HG03342 (cell line): ENCODE measurements around the gene SMIM41.

Experiments used
- ATAC-seq: cut with Tn5 transposase; IDR thresholded peaks from one replicate; pipeline ENCODE4 v1.9.1; 2021; ENCODE audit warnings: mild to moderate bottlenecking, moderate library complexity; ENCODE audit not compliant: unreplicated experiment

The SMIM41 gene

GRCh38 chr12:52079576-52080402, at the start of gene SMIM41:
SMIM41 (plus strand) TSS chr12:52079704; CDS start chr12:52079780, 76 bp downstream.
- no peak for ATAC-seq

DNA sequence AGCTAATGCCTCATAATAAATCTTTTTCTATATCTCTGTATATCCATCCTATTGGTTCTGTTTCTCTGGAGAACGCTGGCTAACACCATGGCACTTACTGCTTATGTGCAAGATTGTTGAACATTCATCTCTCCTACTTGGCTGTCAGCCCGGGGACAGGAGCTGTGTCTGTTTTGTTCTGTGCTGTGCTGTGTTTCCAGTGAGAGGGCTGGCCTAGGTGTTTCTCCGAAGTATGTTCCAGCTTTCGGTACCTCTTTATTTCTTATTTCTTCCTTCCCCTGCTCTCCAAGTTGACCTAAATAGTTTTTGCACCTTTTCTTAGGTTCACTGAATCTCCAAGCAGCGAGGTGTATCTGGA, 47.1 kb upstream of the SMIM41 start:
- ATAC-seq, result no peak

- ATAC-seq, result peak; percentile 89
Observed at GRCh38 chr12:52032804-52033445, 46.6 kb upstream of the SMIM41 start.

DNA sequence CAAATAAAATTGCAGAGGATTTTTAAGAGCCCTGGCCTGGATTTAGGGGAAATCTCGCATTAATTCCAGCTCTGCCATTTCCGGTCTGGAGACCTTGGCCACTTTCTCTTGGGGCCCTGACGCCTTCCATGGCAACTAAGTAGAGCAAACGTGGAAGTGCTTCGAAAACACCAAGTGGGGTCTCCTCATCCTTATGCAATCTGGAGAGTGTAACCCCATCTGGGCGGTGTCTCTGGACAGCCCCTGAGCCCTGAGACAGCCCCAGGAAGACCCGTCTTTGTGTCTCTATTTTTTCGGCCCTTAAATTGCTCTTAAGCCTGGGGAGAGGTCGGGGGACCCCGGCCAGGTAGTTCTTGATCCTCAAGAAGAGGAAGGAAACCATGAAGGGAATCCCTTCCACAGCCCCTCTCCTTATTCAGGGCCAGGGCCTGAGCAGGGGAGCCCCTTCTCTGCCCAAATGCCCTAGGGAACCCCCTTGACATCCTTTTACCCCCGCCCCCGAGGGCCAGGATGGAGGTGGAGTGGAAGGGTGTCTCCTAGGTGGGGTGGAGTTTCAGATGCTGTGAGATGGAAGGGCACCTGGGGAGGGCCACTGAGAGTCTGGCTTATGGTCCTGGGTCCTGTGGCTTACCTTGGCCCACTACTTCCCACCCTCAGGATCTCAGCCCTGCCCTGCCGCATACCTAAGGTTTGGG, 45.9 kb upstream of the SMIM41 start:
- no peak for ATAC-seq

DNA sequence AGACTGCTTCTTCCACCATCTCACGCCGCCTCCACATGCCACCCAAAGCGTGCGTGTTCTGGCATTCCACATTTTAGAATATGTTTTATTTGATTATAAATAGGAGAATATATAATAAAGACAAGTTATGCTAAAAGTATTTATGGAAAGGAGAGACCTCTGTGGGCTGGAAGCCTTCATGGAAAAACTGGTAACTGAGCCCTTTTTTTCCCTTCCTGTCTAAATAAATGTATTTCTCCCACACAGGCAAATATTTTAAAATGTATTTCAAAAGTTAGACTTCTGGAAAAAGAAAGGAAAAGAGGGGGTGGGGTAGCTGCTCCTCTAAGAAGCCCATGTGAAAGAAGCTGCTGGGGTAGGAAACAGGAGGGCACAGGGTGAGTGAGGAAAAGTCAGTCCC, 44.3 kb upstream of the SMIM41 start:
- ATAC-seq, result no peak

DNA sequence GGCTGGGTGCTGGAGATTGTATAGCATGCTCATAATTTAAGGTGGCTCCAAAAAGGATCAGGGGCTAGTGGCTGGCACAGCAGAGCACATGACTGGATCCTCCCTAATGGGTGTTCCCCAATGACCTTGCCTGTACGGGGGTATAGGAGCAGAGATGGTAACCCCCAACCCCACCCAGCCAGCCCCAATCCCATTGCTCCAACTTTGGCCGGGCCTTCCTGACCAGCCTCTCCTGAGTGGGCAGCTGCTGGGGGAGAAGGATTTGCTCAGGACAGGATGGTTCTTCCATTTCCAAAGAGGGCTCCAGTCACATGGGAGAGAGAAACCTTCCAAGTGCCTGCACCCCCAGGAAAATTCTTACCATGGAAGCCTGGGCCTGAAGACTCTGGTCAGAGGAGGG, 43.6 kb upstream of the SMIM41 start:
- ATAC-seq, result no peak

DNA sequence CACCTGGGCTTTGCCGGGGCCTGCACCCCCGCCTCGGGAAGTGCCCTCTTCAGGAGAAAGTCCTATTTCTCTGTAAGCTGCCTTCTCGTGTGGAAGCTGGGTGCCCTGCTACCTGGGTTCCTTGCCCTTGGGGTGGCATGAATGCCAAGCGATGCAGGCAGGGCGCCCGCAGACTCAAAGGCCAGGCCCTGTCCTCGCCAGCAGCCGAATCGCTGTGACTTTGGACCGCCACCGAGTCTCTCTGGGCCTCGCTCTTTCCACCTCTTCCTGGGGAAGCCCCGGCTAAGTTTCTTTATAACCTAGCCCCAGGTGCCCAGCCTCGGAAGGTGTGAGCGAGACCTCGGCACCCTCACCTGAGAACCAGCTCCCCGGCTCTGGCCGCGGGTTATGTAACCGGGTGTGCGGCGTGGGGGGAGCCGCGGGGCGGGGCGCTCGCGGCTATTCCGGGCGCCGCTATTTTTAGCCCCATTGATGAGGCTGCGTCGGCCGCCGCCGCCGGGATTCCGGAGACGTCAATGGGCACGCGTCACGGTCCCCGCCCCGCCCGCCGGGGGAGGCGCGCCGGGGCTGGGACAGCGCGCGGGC, 42.8 kb upstream of the SMIM41 start:
- peak; percentile 36 for ATAC-seq

DNA sequence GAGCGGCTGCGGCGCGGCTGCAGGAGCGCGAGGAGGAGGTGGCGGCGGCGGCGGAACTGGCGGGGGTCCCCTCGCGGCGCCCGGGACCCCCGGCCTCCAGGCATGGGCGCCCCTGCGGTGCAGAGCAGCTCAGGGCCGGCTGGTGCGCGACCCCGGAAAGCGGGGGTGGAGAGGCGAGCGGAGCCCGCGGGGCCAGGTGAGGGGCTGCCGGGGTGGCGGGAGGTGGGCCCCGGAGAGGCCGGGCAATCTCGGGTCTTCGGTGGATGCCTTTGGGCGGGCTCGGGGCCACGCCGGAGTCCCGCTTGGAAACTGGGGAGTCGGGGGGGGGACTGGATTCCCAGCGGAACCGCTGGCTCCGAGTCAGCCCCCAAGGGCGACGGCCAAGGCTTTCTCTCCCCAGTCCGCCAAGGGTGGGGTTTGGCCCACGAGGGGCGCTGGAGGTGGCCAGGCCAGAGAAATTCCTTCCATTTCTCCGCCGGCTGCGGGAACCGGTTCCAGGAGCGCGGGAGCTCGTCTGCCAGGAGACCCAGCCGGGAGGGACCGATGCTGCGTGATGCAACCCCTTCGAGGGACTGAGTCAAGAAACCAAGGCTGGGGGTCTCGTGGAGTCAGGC, 42.1 kb upstream of the SMIM41 start:
- ATAC-seq, result no peak

GRCh38 chr12:52038447-52038846, 41.1 kb upstream of the SMIM41 start:
- no peak for ATAC-seq

GRCh38 chr12:52041035-52041434, 38.5 kb upstream of the SMIM41 start:
- ATAC-seq, result no peak

GRCh38 chr12:52041695-52042123, 37.8 kb upstream of the SMIM41 start:
- ATAC-seq, result no peak

DNA sequence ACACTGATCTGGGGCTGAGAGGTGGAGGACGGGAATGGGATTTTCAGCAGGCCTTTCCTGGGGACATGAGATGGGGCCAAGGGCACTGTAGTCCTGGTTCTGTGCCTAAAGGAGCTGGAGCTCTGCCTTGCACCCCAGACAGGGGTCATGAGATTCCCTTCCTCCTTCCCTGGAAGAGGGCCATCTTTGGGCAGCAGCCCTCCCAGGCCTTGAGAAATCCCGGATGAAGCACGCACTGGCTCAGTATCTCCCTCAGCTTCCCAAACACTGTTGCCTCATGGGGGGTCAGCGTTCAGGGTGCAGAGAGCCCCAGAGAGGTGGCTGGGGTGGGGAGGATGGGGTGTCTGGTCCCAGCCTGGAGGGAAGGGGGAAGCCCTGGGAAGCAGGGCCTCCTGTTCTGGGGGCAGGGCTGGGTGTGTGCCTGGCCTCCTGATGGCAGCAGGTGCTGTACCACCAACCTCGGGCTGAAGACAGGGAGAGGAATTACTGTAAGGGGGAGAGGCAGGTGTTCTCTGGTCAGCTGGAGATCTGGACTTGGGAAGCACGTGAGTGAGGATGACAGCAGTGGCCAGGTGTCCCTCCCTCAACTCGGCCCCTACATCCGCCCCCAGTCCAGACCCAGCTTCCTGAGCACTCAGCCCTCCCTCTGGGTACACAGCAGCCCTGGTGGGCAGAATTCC, 36.7 kb upstream of the SMIM41 start:
- no peak for ATAC-seq

GRCh38 chr12:52043386-52044212, 35.9 kb upstream of the SMIM41 start:
- no peak for ATAC-seq

DNA sequence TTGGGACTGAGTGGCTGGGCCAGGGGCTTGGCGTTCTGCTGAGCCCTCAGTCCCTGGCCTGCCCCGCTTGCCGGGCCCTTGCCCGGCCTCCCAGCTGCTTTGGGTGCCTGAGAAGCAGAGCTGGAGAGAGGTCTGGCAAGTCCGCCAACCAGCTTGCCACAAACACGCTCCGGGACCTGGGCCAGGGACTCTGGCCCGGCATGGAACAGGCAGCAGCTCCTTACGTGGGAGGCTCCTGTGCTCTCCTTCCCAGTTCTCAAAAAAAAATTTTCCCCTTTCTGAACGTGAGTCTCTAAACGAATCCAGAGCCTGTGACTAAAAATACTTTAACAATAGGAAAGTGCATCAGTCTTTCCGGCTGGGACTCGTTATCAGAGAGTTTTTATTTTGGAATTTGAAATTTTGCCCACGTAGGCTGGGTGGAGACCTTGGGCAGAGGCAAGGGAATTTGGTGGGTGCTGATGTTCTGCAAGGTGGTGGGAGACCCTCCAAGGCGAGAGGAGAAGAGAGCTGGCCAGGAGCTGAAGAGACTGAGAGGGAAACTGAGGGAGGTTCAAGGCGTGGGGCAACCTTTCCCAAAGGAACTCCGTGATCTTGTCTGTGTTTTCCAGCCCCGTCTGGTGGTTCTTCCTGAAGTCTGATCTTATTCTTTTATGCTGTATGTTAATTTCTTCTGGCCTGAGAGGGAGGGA, 35.1 kb upstream of the SMIM41 start:
- ATAC-seq, result no peak

DNA sequence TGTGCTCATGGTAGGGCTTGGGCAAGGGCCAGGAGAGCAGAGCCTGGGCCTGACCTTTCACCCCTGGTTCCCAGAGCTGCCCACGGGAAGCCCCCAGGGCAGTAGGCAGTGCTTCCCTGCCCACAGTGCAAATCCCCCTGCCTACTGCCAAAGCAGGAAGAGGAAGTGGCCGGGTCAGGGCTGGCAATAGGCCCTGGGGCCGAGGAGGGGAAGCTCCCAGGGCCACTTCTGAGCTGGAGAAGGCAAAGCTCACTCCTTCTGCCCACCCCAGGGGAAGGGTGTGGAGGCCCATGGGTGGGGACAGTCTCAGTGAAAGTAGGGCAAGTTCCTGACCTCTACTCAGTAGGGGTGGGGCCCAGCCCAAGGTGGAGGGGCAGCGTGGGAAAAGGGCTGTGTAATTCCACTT, 33.7 kb upstream of the SMIM41 start:
- no peak for ATAC-seq

- ATAC-seq, result no peak
Observed at GRCh38 chr12:52046859-52047258, 32.6 kb upstream of the SMIM41 start.

GRCh38 chr12:52049286-52049685, 30.2 kb upstream of the SMIM41 start:
- ATAC-seq, result no peak

GRCh38 chr12:52049688-52050087, 29.8 kb upstream of the SMIM41 start:
- ATAC-seq, result no peak

- ATAC-seq, result no peak
Observed at GRCh38 chr12:52050116-52050757, 29.3 kb upstream of the SMIM41 start.
